ENCODE results near the gene PRORP.

GRCh38 chr14:35138585-35138984 is 16.2 kb downstream of the PRORP start:
- TF ChIP-seq SUZ12 (IDR thresholded peaks at IDR 0.05; ENCODE audit: extremely low read depth, insufficient read depth, insufficient read length) (no peak), ZNF274 (IDR thresholded peaks at IDR 0.05; ENCODE audit: low read depth, low read length) (no peak)
